Osteocyte (in vitro differentiated cells): ENCODE measurements around the gene PPP3R1. TPM values are rescaled to one million over a fixed set of nuclear protein-coding genes. Genes with fewer than 3 reads are reported as not detected.

Source experiments
- DNase-seq: peaks from one replicate; pipeline ENCODE4 v3.0.0; 2021; ENCODE audit warnings: mixed read lengths; ENCODE audit not compliant: unreplicated experiment; ENCODE audit errors: extremely low spot score
- H3K27ac Mint-ChIP-seq: one replicate; pipeline ENCODE4 v1.8.0; 2021; ENCODE audit warnings: mild to moderate bottlenecking, mixed read lengths; ENCODE audit not compliant: unreplicated experiment
- H3K27me3 Mint-ChIP-seq: one replicate; pipeline ENCODE4 v1.8.0; 2021; ENCODE audit warnings: mixed read lengths; ENCODE audit not compliant: unreplicated experiment
- H3K36me3 Mint-ChIP-seq: one replicate; pipeline ENCODE4 v1.8.0; 2021; ENCODE audit warnings: mixed read lengths; ENCODE audit not compliant: unreplicated experiment
- H3K4me1 Mint-ChIP-seq: one replicate; pipeline ENCODE4 v1.8.0; 2021; ENCODE audit warnings: mixed read lengths; ENCODE audit not compliant: unreplicated experiment
- H3K4me3 Mint-ChIP-seq: one replicate; pipeline ENCODE4 v1.8.0; 2021; ENCODE audit warnings: mild to moderate bottlenecking, moderate library complexity, mixed read lengths; ENCODE audit not compliant: unreplicated experiment
- H3K9me3 Mint-ChIP-seq: one replicate; pipeline ENCODE4 v1.8.0; 2021; ENCODE audit warnings: mixed read lengths; ENCODE audit not compliant: unreplicated experiment
- CTCF ChIP-seq: fragments of 200-600 bp; sonication (generic); IDR thresholded peaks from 2 replicates; pipeline ENCODE4 v1.5.0; 2021; ENCODE audit warnings: antibody characterized with exemption, mild to moderate bottlenecking, moderate library complexity
- total RNA-seq: library from RNA; stranded (reverse); gene quantifications from 2 replicates; pipeline ENCODE4 v1.2.1, GENCODE V29; 2021

PPP3R1 gene
- total RNA-seq, 1 donor from 2014 or later: 68.4 TPM

- Mint-ChIP-seq H3K36me3 (no peaks in the 10 kb centered on the region), H3K27me3 (no peaks in the 10 kb centered on the region), H3K9me3 (no peaks in the 10 kb centered on the region), H3K4me1 (peaks cover 50% of the 10 kb centered on the region), H3K27ac (peak overlapping the region; percentile 50), H3K4me3 (no peak overlapping the region)
- TF ChIP-seq CTCF: no peak
- DNase-seq: no peak
Measured at GRCh38 chr2:68240446-68240845, 11.9 kb downstream of the PPP3R1 start.

DNA sequence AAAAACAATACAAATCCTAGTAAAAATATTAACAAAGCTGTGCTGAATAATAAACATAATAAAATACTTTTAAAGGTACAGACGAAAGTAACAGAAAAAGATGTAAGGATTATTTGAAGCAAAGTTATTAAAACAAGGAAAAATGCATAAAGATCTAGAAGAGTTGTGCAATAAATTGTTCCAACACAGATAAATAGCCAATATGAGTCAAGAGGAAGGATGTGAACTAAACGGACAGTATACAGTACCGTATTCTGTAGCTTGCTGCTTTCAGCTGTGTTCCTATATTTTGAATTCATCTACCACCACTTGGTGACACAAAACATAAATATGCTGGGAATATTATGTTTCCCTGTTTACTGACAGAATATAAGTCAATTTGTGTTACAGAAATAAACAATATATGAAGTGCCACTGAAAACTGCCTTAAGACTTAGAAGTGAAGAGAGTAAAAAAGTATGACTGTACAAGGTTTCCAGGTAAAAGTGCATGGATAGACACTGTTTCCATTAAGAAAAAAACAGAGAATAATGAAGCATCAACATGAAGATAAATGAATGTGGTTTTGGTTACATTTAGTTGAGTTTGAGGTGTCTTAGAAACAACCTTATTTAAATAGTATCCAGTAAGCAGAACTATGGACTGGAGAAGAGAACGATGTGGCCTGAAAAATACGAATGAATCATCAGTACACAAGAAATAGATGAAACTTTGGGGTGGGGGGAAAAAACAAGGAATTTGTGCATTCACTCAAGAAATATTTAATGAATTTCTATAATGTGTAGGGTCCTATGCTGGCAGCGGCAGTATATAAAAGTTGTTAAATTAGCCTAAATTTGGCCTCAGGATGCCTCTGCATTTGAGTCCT lies 13.1 kb downstream of the PPP3R1 start:
- Mint-ChIP-seq H3K4me3 (peak overlapping the region; percentile 58), H3K27me3 (no peaks in the 10 kb centered on the region), H3K4me1 (peaks cover 53% of the 10 kb centered on the region), H3K9me3 (no peaks in the 10 kb centered on the region), H3K36me3 (no peaks in the 10 kb centered on the region), H3K27ac (peak overlapping the region; percentile 83)
- no peak for DNase-seq
- TF ChIP-seq CTCF: no peak

DNA sequence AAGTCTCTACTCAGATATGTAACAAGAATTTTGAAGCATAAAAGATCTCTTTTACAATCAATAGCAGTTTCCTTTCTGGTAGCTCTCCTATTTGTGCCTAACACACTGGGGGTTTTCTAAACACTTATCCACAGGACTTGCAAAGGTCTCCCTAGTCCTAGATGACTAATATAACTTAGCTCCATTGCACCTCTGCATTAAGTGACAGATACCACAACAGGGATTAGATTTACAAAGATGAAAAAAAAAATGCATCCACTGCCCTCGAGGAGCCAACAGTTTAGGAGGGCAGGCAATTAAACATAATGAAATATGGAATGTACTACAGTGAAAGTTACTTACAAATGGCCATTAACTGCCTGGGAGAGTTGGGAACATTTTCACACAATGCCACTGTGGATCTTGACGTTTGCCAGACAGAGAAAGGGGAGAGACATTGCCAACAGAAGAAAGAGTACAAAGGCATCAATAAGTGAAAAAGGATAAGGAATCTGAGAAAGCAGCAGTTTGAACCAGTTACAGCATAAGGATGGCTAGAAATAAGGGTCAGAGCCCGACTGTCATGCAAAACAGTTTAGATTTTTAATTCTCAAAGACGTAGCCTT lies 14.3 kb downstream of the PPP3R1 start:
- Mint-ChIP-seq H3K9me3 (no peaks in the 10 kb centered on the region), H3K27ac (peak overlapping the region; percentile 83), H3K4me3 (peak overlapping the region; percentile 58), H3K36me3 (no peaks in the 10 kb centered on the region), H3K4me1 (peaks cover 53% of the 10 kb centered on the region), H3K27me3 (no peaks in the 10 kb centered on the region)
- no peak for TF ChIP-seq CTCF
- no peak for DNase-seq

DNA sequence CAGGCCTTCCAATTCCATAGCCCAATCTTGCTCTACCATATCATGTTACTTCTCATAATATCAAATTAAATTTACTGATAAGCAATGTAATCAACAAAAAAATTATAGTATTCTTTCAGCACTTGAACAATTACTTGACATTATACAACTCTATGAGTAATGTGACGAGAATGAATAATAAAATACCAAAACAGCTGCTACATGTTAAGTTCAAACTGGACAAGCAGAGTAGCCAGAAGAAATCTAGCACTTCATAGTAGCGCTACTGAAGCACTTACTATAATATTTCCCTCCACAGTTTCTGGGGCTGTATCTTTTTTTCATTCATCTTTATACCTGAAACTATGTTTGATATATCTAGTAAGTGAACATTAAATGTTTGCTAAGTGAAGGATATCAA lies 14.9 kb downstream of the PPP3R1 start:
- Mint-ChIP-seq H3K27ac (peak overlapping the region; percentile 71), H3K27me3 (no peaks in the 10 kb centered on the region), H3K9me3 (no peaks in the 10 kb centered on the region), H3K4me1 (peaks cover 55% of the 10 kb centered on the region), H3K4me3 (no peak overlapping the region), H3K36me3 (no peaks in the 10 kb centered on the region)
- no peak for DNase-seq
- no peak for TF ChIP-seq CTCF

DNA sequence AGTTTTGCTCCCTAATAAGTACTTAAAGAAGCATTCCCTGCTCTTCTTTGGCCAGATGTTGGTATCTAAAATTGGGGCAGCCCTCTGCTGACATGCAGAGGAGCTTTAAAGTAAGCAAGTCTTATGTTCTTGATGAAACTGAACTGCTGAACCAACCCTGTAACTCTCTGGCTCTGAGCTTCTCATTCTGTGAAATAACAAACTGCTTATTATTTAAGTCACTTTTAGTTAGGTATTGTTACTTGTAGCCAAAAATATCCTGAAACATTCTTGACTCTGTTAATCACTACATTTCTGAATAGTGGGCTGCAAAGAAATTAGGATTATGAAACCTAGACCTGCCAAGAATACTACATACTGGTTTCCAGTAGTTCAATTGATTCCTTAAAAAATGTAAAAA lies 15.5 kb downstream of the PPP3R1 start:
- H3K27me3 Mint-ChIP-seq: no peaks in the 10 kb centered on the region
- peak overlapping the region; percentile 71 for H3K27ac Mint-ChIP-seq
- H3K9me3 Mint-ChIP-seq: no peaks in the 10 kb centered on the region
- H3K4me1 Mint-ChIP-seq: peaks cover 55% of the 10 kb centered on the region
- no peaks in the 10 kb centered on the region for H3K36me3 Mint-ChIP-seq
- DNase-seq: no peak
- H3K4me3 Mint-ChIP-seq: no peak overlapping the region
- TF ChIP-seq CTCF: no peak
